ENCODE measurements around the gene CES2.

- TF ChIP-seq, protein P1, sequence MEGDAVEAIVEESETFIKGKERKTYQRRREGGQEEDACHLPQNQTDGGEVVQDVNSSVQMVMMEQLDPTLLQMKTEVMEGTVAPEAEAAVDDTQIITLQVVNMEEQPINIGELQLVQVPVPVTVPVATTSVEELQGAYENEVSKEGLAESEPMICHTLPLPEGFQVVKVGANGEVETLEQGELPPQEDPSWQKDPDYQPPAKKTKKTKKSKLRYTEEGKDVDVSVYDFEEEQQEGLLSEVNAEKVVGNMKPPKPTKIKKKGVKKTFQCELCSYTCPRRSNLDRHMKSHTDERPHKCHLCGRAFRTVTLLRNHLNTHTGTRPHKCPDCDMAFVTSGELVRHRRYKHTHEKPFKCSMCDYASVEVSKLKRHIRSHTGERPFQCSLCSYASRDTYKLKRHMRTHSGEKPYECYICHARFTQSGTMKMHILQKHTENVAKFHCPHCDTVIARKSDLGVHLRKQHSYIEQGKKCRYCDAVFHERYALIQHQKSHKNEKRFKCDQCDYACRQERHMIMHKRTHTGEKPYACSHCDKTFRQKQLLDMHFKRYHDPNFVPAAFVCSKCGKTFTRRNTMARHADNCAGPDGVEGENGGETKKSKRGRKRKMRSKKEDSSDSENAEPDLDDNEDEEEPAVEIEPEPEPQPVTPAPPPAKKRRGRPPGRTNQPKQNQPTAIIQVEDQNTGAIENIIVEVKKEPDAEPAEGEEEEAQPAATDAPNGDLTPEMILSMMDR (conservative IDR thresholded peaks at IDR 0.05 in 1 of 2, IDR thresholded peaks at IDR 0.05 in 1 of 2; ENCODE audit: extremely low read depth in 1 of 2, insufficient read depth in 1 of 2, low read depth in 1 of 2, low read length in 2 of 2) = no peak
- no peak for TF ChIP-seq EZH2 (IDR thresholded peaks at IDR 0.05; ENCODE audit: borderline replicate concordance, low read length)
Observed at GRCh38 chr16:66970775-66971720, 35.7 kb downstream of the CES2 start.
